Stimulated activated naive CD4-positive, alpha-beta T cell (primary cell): ENCODE data around the gene HDAC4.

Experiments
- DNase-seq, 6 experiments: peaks; one replicate each; lab custom pipeline; 2025; lab: John Stamatoyannopoulos, UW

HDAC4 gene

GRCh38 chr2:239026711-239027361, 374.0 kb downstream of the HDAC4 start:
- no peak for DNase-seq

GRCh38 chr2:239025951-239026461, 374.8 kb downstream of the HDAC4 start:
- DNase-seq, result no peak

- no peak for DNase-seq
These were observed 375.6 kb downstream of the HDAC4 start for GRCh38 chr2:239025096-239025801.

- no peak for DNase-seq
These were observed 376.6 kb downstream of the HDAC4 start for GRCh38 chr2:239024226-239024625.

GRCh38 chr2:239022437-239023260, 378.2 kb downstream of the HDAC4 start:
- no peak for DNase-seq

GRCh38 chr2:239021651-239022436, 379.0 kb downstream of the HDAC4 start:
- no peak for DNase-seq

- DNase-seq, result no peak
These were observed 379.6 kb downstream of the HDAC4 start for GRCh38 chr2:239021224-239021623.

GRCh38 chr2:239020541-239021041, 380.2 kb downstream of the HDAC4 start:
- no peak for DNase-seq

GRCh38 chr2:239019183-239019581, 381.6 kb downstream of the HDAC4 start:
- DNase-seq, result no peak

- no peak for DNase-seq
These were observed 382.3 kb downstream of the HDAC4 start for GRCh38 chr2:239018271-239019182.

- no peak for DNase-seq
These were observed 383.2 kb downstream of the HDAC4 start for GRCh38 chr2:239017491-239018098.

GRCh38 chr2:239015901-239016675, 384.7 kb downstream of the HDAC4 start:
- DNase-seq, result no peak

- no peak for DNase-seq
These were observed 385.5 kb downstream of the HDAC4 start for GRCh38 chr2:239015218-239015900.

- no peak for DNase-seq
These were observed 386.2 kb downstream of the HDAC4 start for GRCh38 chr2:239014458-239015217.

- DNase-seq, result no peak
These were observed 387.2 kb downstream of the HDAC4 start for GRCh38 chr2:239013678-239013976.

- no peak for DNase-seq
These were observed 387.7 kb downstream of the HDAC4 start for GRCh38 chr2:239012936-239013677.

GRCh38 chr2:239012228-239012627, 388.6 kb downstream of the HDAC4 start:
- DNase-seq, result no peak
